HG03442 (cell line): ENCODE measurements around the gene PRKCA.

Experiments
- ATAC-seq: cut with Tn5 transposase; IDR thresholded peaks from one replicate; pipeline ENCODE4 v1.9.1; 2021; ENCODE audit warnings: mild to moderate bottlenecking, moderate library complexity; ENCODE audit not compliant: unreplicated experiment

The PRKCA gene

DNA sequence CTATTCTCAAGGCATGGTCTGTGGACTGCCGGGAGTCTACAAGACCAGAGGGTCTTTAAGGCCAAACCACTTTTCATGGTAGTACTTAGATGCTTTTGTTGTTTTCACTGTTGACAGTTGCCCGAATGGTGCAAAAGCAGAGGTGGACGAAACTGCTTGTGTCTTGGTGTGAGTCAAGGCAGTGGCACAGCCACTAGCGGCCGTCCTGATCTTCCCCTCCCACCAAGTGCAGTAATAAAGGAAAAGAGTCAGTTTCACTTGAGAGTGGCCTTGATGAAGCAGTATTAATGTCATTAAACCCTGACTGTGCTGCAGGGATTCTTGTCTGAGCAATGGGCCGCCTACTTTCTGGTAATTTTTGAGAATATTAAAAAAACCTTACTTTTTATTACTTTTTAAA lies 109.1 kb downstream of the PRKCA start:
- no peak for ATAC-seq

DNA sequence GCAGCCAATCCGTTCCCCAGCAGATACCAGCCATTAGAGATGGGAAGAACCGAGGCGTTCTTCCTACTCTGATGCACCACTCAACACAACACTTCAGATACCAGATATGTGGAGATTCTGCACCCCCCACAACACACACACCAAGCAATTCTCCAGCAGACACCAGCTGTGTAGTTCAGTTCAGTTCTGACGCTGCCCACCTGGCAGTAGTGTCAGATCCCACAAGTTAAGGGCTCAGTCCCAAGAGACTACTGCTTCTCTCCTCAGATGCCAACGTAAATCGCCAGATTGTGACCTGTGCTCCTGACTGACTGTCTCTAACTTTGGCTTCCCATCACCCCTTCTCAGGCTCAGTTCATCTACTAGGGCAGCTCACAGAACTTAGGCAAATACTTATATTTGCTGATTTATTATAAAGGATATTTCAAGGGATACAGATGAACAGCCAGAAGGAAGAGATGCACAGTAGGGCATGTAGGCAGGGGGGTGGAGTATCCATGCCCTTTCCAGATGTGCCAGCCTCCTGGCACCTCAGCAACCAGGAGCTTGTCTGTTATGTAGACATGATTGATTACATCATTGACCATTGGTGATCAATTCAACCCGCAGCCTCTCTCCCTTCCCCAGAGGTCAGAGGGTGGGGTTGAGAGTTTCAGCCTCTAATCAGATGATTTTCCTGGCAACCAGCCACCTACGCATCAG lies 110.6 kb downstream of the PRKCA start:
- ATAC-seq = no peak

- ATAC-seq = no peak
Observed at GRCh38 chr17:66413559-66414520, 111.4 kb downstream of the PRKCA start.

- no peak for ATAC-seq
Observed at GRCh38 chr17:66414561-66415175, 112.3 kb downstream of the PRKCA start.

- ATAC-seq = no peak
Observed at GRCh38 chr17:66415366-66416206, 113.2 kb downstream of the PRKCA start.

- no peak for ATAC-seq
Observed at GRCh38 chr17:66416207-66416940, 114.0 kb downstream of the PRKCA start.

DNA sequence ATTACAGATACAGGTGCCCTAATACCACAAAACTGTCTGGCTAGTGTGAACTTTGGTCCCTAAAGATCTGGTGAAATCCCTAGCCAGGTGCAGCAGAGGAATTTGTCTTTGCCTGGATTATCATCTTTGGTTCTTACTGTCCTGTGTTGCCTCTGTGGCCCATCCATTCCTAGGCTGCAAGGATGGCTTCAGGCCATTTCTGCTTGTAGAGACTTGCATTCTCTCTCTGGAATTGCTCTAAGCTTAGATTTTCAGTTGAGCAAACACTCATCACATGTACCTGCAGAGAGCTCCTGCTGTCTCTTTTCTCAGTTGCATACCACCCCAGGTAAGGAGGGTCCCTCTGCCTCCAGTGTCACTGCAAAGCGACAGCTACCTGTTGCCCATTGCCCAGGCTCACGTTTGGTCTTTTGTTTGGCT lies 114.9 kb downstream of the PRKCA start:
- no peak for ATAC-seq

DNA sequence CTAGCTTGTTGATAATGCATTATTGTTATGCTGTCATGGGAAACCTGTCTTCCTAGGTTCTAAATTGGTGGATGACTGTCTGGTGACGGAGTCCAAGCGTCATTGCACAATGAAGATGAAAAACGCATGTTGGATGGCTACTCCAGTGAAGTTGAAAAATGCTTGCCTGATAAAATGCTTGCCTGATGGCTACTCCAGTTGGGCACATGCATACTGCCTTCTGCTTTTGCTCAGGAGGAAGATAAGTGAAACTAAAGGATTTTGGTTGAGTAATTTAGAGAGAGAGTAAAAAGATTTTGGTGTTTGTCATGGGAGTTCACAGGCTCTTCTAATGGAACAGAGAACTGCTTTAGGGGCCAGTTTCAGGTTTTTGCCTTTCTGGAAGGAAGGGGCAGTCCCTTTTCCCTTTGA lies 118.6 kb downstream of the PRKCA start:
- ATAC-seq = no peak

GRCh38 chr17:66422186-66422585 lies 119.8 kb downstream of the PRKCA start:
- ATAC-seq = no peak

GRCh38 chr17:66423056-66423955 lies 120.9 kb downstream of the PRKCA start:
- ATAC-seq = no peak

- no peak for ATAC-seq
Observed at GRCh38 chr17:66425756-66426396, 123.5 kb downstream of the PRKCA start.

DNA sequence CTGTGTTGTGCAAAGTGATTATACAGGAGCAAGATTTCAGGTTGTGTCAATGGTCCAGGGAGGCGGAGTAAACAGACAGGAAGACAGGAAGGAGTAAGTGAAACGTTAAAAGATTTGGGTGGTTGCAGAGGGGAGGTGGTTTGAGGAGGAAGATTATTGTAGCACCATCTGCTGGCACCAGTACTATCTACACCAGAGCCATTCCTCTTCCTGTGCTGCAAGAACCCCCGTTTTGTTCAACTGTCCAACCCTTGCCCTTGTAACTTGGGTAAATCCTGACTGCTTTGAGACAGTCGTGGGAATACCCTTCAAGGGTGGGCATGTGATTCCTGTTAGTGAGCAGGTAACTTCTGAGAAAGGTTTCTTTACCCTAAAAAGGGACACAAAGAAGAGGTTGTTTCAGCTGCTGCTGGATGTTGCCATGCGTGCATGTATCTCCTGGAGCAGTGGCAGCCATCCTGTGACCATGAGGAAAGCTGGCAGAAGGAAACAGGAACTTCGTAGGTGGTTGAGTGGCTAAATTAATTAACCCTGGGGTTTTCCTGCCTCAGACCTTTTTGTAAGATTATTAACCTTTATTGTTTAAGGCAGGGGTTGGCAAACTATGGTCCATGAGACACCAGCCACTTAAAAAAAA lies 124.1 kb downstream of the PRKCA start:
- ATAC-seq = no peak

GRCh38 chr17:66427134-66427533 lies 124.7 kb downstream of the PRKCA start:
- ATAC-seq = no peak

DNA sequence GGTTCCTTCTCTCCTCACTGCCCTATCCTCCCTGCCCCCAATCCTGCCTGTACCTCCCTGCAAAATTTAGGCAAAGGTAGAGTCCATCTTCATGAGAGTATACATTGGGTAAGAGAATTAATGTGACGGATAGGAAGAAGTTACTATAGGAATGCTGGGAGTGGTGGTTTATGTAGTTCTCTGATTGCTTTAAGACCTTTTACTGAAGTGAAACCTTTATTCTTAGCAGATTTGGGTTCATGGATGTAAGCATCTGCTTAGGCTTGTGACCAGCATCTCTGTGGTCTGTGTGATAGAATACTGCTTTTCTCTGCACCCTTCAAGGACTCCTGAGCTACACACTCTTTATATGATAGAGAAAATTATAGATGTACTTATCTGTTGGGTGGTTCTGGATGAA lies 127.3 kb downstream of the PRKCA start:
- ATAC-seq = no peak

- ATAC-seq = no peak
Observed at GRCh38 chr17:66430846-66431795, 128.7 kb downstream of the PRKCA start.

- no peak for ATAC-seq
Observed at GRCh38 chr17:66431910-66432309, 129.5 kb downstream of the PRKCA start.

DNA sequence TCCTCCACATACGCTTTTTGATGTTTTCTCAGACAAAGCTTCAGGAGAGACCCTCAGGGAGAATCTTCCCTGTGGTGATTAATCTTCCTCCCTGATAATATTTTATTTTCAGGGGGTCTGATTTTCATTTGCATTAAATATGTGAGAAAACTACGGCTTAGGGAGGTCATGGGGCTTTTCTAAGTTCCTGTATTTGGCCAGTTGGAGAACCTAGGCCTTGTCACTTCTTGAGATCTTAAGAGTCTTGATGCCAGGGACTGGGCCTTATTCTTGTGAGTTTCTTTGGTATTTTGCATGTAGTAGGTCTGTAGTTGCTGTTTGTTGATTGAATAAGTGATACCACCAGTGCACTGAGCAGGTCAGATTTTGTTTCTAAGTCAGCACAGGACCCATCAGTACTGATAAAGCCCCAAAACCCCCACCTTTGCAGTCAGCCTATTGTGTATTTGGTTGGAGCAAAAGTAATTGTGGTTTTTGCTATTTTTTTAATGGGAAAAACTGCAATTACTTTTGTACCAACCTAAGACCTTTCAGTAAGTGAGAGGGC lies 130.1 kb downstream of the PRKCA start:
- ATAC-seq = no peak
